Measurements from ENCODE around the gene TRMT11.

DNA sequence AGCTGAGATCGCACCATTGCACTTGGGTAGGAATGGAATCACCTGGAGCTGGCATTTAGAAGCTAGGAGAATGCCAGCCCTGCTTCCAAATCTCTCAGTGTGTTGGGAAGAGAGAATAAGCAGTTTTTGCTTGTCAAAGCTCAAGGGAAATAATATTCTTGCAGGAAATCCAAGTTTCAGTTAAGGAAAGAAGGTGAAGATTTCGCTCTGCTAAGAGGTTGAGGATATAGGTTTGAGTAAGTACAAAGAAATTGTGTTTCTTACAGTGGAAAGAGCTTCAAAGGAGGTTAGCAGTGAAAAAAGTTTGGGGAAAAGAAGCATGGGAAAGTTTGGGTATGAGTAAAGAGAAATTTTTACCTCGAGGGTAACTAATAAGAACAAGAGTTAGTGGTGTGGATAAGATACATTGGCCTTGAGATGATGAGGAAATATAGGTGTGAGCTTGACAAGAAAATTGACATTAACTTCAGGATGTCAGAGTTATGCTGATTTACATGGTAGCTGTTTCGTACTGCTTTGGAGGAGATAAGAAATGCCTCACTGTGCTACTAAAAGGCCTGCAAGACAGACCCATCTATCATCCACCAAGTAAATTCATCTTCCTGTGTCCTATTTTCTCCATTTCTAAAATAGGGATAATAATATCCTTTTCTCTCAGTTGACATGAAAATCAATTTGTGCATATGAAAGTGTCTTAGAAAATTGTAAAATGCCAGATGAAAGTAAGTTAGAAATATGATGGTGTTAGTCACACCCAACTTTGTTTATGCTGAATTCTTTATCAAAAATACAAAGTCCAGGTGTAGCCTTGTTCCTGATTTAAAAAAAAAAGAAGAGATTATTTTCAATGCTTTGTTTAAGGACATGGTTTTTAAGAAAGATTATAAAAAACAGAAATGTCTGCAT is 42.6 kb upstream of the TRMT11 start:
- TF ChIP-seq POLR2AphosphoS5 (IDR thresholded peaks at IDR 0.05; ENCODE audit: low read depth, low read length) (no peak), TAF1 (IDR thresholded peaks at IDR 0.05; ENCODE audit: low read depth, low read length) (no peak), POLR2A (IDR thresholded peaks at IDR 0.05; ENCODE audit: low read depth, low read length) (no peak), POU2F2 (IDR thresholded peaks at IDR 0.05; ENCODE audit: low read depth, low read length) (no peak), SPI1 (IDR thresholded peaks at IDR 0.05; ENCODE audit: low read depth, low read length) (no peak)

Data from GM12891 (cell line).